GM12873 (cell line): ENCODE measurements around the gene NHEJ1.

ENCODE experiments used
- TF ChIP-seq, protein P1 (sequence below): IDR thresholded peaks from 2 replicates; pipeline ENCODE4 v1.5.1; 2012; ENCODE audit warnings: low read depth, mild to moderate bottlenecking, moderate library complexity, low read length, control low read depth; ENCODE audit not compliant: insufficient read depth; ENCODE audit errors: missing control alignments

NHEJ1 gene

GRCh38 chr2:219030177-219030940 is 130.3 kb downstream of the NHEJ1 start:
- TF ChIP-seq, protein P1, sequence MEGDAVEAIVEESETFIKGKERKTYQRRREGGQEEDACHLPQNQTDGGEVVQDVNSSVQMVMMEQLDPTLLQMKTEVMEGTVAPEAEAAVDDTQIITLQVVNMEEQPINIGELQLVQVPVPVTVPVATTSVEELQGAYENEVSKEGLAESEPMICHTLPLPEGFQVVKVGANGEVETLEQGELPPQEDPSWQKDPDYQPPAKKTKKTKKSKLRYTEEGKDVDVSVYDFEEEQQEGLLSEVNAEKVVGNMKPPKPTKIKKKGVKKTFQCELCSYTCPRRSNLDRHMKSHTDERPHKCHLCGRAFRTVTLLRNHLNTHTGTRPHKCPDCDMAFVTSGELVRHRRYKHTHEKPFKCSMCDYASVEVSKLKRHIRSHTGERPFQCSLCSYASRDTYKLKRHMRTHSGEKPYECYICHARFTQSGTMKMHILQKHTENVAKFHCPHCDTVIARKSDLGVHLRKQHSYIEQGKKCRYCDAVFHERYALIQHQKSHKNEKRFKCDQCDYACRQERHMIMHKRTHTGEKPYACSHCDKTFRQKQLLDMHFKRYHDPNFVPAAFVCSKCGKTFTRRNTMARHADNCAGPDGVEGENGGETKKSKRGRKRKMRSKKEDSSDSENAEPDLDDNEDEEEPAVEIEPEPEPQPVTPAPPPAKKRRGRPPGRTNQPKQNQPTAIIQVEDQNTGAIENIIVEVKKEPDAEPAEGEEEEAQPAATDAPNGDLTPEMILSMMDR: no peak

GRCh38 chr2:219029829-219030165 is 130.8 kb downstream of the NHEJ1 start:
- TF ChIP-seq, protein P1: peak; percentile 97

DNA sequence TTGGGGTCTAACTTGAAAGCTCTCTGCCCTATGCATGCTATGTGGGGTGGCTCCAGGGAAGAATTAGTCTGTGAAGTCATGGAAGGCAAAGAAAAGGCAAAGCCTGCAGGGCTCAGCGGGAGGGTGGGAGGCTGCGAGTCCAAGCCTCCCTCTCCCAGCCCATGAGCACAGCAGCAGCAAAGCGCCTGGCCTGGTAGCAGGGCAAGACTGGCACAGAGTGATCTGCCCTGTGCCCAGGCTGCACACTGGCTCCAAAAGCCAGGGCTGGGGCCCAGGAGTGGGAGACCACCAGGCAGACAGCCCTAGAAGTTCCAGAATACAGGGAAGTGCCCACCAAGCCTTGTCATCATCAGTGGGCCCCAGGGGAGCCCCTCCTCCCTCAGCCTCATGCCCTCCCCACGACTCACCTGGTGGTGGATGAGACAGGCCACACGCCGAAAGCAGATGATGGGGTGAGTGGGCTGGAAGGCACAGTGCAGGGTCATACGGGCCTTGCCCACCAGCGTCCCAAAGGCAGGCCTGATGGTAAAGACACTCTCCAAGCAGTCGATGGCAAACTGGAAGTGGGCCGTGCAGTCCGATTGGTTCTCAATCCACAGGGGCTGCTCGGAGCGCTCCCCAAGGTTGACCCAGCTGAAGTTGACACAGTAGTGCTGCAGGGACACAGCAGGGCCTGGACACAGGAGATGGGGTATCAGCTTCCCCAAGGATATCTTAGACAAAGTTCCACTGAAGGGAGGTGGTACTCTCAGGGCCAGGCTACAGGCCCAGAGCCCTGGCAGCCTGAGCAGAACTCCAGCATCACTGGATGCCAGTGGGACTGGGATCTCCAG is 131.4 kb downstream of the NHEJ1 start:
- TF ChIP-seq, protein P1: no peak

DNA sequence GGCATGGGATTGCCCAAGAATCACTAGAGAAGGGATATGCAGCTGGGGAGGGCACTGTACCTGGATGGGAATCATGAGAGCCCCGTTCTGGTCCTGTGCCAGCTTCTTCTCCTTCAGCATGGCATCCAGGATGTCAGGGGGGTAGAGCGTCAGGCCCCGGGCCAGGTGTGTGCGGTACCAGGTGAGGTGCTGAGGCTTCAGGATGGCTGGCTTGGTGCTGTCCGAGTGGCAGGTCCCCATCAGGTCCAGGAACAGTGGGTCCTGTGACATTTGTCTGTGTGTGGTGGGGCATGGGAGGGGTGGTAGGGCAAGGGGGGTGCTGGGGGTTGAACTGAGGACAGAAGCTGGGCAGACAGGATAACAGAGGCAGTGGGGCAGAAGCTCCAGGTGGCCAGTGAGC is 132.5 kb downstream of the NHEJ1 start:
- TF ChIP-seq, protein P1: no peak

DNA sequence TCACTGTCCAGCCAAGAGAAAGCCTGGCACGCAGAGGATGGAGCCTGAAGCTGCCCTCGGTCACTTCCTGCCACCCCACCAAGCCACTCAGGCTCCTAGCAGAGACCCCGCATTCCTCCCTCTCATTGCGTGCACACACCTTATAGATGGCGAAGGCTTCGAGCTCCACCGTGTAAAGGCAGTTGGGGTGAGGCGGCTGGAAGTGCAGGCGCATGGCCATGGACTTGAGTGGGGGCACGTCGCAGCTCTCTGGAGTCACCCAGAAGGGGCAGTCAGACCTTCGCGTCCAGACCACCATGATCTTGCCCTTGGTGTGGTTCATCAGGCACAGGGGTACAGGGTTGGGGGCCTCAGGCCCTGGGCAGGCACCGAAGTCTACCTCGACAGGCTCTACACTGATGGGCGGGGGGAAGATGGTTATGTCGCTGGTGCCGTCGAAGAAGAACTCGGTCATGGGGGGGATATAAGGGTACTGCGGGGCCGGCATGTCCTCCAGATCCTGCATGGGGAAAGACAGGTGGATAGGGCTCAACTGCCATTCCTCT is 133.0 kb downstream of the NHEJ1 start:
- TF ChIP-seq, protein P1: no peak

- TF ChIP-seq, protein P1: no peak
These were observed 133.7 kb downstream of the NHEJ1 start for GRCh38 chr2:219026946-219027345.
